Activated B cell treated with CpG ODN at 0.5 μM for 24 hours (primary cell): ENCODE data around the gene TPRN. TPM values are rescaled to one million over a fixed set of nuclear protein-coding genes. Genes with fewer than 3 reads are reported as not detected.
"Not testable (repeated sequence)": the region's sequence is repeated elsewhere in the genome, so short reads cannot be mapped to it uniquely, and the experiment has no call there.

ENCODE experiments used
- ATAC-seq: fragments of 200-7000 bp; cut with Tn5 transposase; one replicate; pipeline ENCODE4 v1.10.0; 2021; ENCODE audit warnings: low read depth, mild to moderate bottlenecking, moderate library complexity
- CTCF ChIA-PET: fragments of 350-600 bp; sonication (Branson Sonifier 250); formaldehyde crosslinking; loops from one replicate; lab custom pipeline; 2021; ENCODE audit warnings: antibody characterized with exemption; lab: Charles Lee
- POLR2A ChIA-PET: fragments of 350-600 bp; sonication (Branson Sonifier 250); formaldehyde crosslinking; loops from one replicate; lab custom pipeline; 2021; ENCODE audit warnings: antibody characterized with exemption; lab: Charles Lee
- DNase-seq: peaks from one replicate; pipeline ENCODE4 v3.0.0; 2022
- H3K27ac Mint-ChIP-seq: one replicate; pipeline ENCODE4 v1.8.0; 2020; ENCODE audit warnings: mixed read lengths
- H3K27me3 Mint-ChIP-seq: one replicate; pipeline ENCODE4 v1.8.0; 2021; ENCODE audit warnings: mixed read lengths
- H3K36me3 Mint-ChIP-seq: one replicate; pipeline ENCODE4 v1.8.0; 2021; ENCODE audit warnings: low read depth, mixed read lengths
- H3K4me1 Mint-ChIP-seq: one replicate; pipeline ENCODE4 v1.8.0; 2021; ENCODE audit warnings: mixed read lengths
- H3K4me3 Mint-ChIP-seq: one replicate; pipeline ENCODE4 v1.8.0; 2020; ENCODE audit warnings: mild to moderate bottlenecking, mixed read lengths
- H3K9me3 Mint-ChIP-seq: one replicate; pipeline ENCODE4 v1.8.0; 2020; ENCODE audit warnings: mixed read lengths
- CTCF ChIP-seq: fragments of 200-600 bp; IDR thresholded peaks from one replicate; pipeline ENCODE4 v1.8.0; 2022; ENCODE audit warnings: antibody characterized with exemption, mild to moderate bottlenecking
- intact Hi-C: fragments of 100-400 bp; cut with micrococcal nuclease; formaldehyde crosslinking; loops from one replicate; pipeline ENCODE4 v1.15.1; 2024
- total RNA-seq: library from RNA; stranded (reverse); gene quantifications from 2 replicates; pipeline ENCODE4 v1.2.3, GENCODE V29; 2022

Gene TPRN
- total RNA-seq, 1 donor from 2014 or later = 11.4 TPM

DNA sequence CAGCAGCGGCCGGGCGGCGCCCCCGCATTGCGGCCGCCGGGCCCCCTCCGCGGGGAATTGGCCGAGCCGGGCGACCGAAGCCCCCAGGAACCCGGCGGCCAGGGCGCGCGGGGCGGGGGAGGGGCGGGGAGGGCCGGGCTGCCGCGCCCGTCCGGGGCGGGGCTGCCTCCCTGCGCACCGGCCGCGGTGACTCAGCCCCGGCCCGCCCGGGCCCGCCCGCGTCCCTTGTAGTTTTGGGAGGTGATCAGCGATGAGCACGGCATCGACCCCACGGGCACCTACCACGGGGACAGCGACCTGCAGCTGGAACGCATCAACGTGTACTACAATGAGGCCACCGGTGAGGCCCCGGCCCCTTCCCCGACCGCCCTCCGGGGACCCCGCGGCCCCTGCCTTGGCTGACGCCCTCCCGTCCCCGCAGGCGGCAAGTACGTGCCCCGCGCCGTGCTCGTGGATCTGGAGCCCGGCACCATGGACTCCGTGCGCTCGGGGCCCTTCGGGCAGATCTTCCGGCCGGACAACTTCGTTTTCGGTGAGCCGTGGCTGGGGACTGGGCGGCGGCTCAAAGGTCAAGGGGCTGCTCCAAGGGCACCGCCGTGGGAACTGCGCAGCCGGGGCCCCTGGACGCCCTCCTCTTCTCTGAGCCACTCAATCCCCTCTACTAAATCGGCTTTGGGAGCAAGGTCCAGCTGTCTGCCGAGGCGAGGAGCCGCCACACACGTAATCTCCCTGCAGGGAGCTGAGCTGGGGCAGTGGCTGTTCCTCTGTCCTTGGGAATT, 41.1 kb upstream of the TPRN start:
- CTCF ChIA-PET = interaction anchor here (1.3 to 1.6 kb wide), 2 partner anchors 22 to 195 kb away, joined by 4 to 6 read pairs; partner anchors contain the start of gene NPDC1

DNA sequence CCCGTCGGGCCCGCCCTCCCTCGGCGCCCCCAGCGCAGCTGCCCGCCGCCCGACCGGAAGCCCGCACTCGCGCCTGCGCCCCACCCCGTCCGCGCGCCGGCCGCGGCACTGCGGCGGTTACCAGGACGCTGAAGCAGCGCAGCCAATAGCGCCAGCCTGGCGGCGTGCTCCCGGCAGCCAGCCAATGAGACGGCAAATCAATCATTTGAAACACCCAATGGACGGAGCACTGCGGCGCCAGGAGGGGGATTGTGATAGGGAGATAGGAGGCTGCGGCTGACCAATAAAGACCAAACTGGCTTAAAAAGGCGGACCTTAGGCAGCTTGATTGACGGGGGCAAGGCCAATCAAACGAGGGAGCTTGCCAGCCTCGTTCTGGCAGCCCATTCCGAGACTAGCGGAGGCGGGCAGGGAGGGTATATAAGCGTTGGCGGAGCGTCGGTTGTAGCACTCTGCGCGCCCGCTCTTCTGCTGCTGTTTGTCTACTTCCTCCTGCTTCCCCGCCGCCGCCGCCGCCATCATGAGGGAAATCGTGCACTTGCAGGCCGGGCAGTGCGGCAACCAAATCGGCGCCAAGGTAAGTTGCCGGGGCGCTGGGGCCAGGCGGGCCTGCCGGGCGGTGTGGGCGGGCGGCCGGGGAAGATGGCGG, 40.4 kb upstream of the TPRN start, which contains the start of gene TUBB4B:
Gene TUBB4B (plus strand): TSS at position 447 of the 649 bp plus-strand sequence. CDS start 74 bp downstream, at position 521.
- H3K4me1 Mint-ChIP-seq = peaks cover 50% of the 10 kb centered on the region
- ATAC-seq = peak; percentile 75
- peaks cover 25% of the 10 kb centered on the region for H3K36me3 Mint-ChIP-seq
- ChIA-PET CTCF (interaction anchor here (1.3 to 1.6 kb wide), 3 partner anchors 22 to 194 kb away, joined by 3 to 6 read pairs (median 4); partner anchors contain the start of gene NPDC1), POLR2A (interaction anchor here (0.6 to 6.2 kb wide), 64 partner anchors 9 to 837 kb away, joined by 3 to 160 read pairs (median 4); partner anchors contain the start of genes ABCA2, AJM1, ANAPC2 and ARRDC1)
- H3K9me3 Mint-ChIP-seq = no peaks in the 10 kb centered on the region
- peak within 1 kb of the TSS; percentile 88 for H3K4me3 Mint-ChIP-seq
- H3K27me3 Mint-ChIP-seq = no peaks in the 10 kb centered on the region
- intact Hi-C loops = loop anchor here (1.0 to 5.0 kb wide), 10 partner anchors 14 to 450 kb away; partner anchors contain the start of genes EXD3, NDOR1, NELFB and NOXA1
- H3K27ac Mint-ChIP-seq = peak within 1 kb of the TSS; percentile 93
- DNase-seq = peak; percentile 95
- no peak for TF ChIP-seq CTCF

More for the DNA sequence above, 41.1 kb upstream of the TPRN start:
- POLR2A ChIA-PET = interaction anchor here (0.9 to 6.2 kb wide), 34 partner anchors 10 to 541 kb away, joined by 3 to 160 read pairs (median 5); partner anchors contain the start of genes ANAPC2, C8G, CYSRT1 and DPP7
- Mint-ChIP-seq H3K4me3 (peak overlapping the region; percentile 88), H3K4me1 (peaks cover 44% of the 10 kb centered on the region), H3K27me3 (no peaks in the 10 kb centered on the region), H3K27ac (no peak overlapping the region), H3K36me3 (peaks cover 25% of the 10 kb centered on the region), H3K9me3 (no peaks in the 10 kb centered on the region)
- DNase-seq (peak; percentile 63), ATAC-seq (peak; percentile 12)
- intact Hi-C loops = loop anchor here (1.0 to 5.0 kb wide), 10 partner anchors 14 to 451 kb away; partner anchors contain the start of genes EXD3, NDOR1, NELFB and NOXA1
- no peak for TF ChIP-seq CTCF

GRCh38 chr9:137240318-137240840, 39.8 kb upstream of the TPRN start:
- intact Hi-C loops = loop anchor here (2.0 to 5.0 kb wide), 6 partner anchors 28 to 450 kb away; partner anchors contain the start of genes EXD3, NOXA1, TMEM141 and TOR4A
- Mint-ChIP-seq H3K9me3 (no peaks in the 10 kb centered on the region), H3K4me3 (peak overlapping the region; percentile 70), H3K36me3 (peaks cover 25% of the 10 kb centered on the region), H3K27ac (peak overlapping the region; percentile 66), H3K4me1 (peaks cover 53% of the 10 kb centered on the region), H3K27me3 (no peaks in the 10 kb centered on the region)
- DNase-seq (no peak), ATAC-seq (peak; percentile 16)
- no peak for TF ChIP-seq CTCF
- POLR2A ChIA-PET = interaction anchor here (0.6 to 6.2 kb wide), 66 partner anchors 9 to 836 kb away, joined by 3 to 160 read pairs (median 4); partner anchors contain the start of genes ABCA2, AJM1, ANAPC2 and ARRDC1
- CTCF ChIA-PET = interaction anchor here (1.3 to 1.6 kb wide), 3 partner anchors 23 to 194 kb away, joined by 3 to 6 read pairs (median 4); partner anchors contain the start of gene NPDC1

DNA sequence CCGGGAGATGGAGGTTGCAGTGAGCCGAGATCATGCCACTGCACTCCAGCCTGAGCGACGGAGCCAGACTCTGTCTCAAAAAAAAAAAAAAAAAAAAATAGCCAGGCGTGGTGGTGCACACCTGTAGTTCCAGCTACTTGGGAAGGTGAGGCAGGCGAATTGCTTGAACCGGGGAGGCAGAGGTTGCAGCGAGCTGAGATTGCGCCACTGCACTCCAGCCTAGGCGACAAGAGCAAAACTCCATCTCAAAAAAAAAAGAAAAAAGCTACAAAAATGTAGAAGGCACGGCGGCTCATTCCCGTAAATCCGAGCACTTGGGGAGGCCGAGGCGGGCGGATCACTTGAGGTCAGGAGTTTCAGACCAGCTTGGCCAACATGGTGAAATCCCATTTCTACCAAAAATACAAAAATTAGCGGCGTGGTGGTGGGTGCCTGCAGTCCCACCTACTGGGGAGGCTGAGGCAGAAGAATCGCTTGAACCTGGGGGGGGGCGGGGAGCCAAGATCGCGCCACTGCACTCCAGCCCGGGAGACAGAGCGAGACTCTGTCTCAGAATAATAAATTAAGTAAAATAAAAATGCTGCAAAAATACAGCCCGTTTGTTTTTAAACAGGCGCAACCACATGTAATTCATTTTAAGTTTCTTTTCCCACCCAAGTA, 39.1 kb upstream of the TPRN start:
- ATAC-seq, H3K27me3 Mint-ChIP-seq, DNase-seq, H3K9me3 Mint-ChIP-seq: not testable (repeated sequence)
- ChIA-PET CTCF (interaction anchor here (1.3 kb wide), 1 partner anchor 110 kb away, joined by 3 read pairs; no protein-coding TSS in a partner anchor), POLR2A (interaction anchor here (0.6 to 6.2 kb wide), 31 partner anchors 13 to 835 kb away, joined by 3 to 160 read pairs (median 5); partner anchors contain the start of genes ABCA2, ANAPC2, ARRDC1 and DPP7)
- intact Hi-C loops = loop anchor here (2.0 to 5.0 kb wide), 6 partner anchors 29 to 449 kb away; partner anchors contain the start of genes EXD3, NOXA1, TMEM141 and TOR4A
- Mint-ChIP-seq H3K36me3 (peaks cover 25% of the 10 kb centered on the region), H3K27ac (peak overlapping the region; percentile 66), H3K4me1 (peaks cover 60% of the 10 kb centered on the region), H3K4me3 (peak overlapping the region; percentile 70)
